Stimulated activated CD4-positive, alpha-beta T cell treated with anti-CD3 and anti-CD28 coated beads, Interleukin-4, amount 100 ng/mL, for 1 hour (primary cell): ENCODE measurements around the gene MAP2K5.

Source experiments
- DNase-seq: peaks from one replicate; pipeline ENCODE4 v3.0.0-alpha.2; 2020

MAP2K5 gene

GRCh38 chr15:67828969-67829646, 286.6 kb downstream of the MAP2K5 start:
- no peak for DNase-seq

- no peak for DNase-seq
Measured at GRCh38 chr15:67829647-67830504, 287.4 kb downstream of the MAP2K5 start.

DNA sequence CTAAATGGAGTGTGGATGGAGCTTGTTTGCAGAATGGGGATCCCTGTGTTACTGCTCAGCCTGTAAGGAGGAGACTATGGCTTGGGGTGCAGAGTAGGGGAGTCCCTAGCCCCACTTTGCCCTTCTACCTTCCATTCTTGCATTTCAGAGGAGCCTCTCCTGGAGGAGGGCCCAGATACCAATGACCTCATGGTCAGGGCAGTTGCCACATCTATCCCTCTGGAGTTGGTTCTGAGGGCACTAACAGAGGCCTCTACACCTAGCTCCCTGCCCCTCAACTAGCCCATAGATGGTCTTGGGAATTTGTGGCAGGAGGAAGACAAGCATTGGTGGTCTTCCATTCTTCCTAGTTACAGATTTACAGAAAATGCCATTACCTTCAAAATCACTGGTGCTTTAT, 288.9 kb downstream of the MAP2K5 start:
- no peak for DNase-seq

- DNase-seq, result no peak
Measured at GRCh38 chr15:67832031-67832551, 289.6 kb downstream of the MAP2K5 start.

DNA sequence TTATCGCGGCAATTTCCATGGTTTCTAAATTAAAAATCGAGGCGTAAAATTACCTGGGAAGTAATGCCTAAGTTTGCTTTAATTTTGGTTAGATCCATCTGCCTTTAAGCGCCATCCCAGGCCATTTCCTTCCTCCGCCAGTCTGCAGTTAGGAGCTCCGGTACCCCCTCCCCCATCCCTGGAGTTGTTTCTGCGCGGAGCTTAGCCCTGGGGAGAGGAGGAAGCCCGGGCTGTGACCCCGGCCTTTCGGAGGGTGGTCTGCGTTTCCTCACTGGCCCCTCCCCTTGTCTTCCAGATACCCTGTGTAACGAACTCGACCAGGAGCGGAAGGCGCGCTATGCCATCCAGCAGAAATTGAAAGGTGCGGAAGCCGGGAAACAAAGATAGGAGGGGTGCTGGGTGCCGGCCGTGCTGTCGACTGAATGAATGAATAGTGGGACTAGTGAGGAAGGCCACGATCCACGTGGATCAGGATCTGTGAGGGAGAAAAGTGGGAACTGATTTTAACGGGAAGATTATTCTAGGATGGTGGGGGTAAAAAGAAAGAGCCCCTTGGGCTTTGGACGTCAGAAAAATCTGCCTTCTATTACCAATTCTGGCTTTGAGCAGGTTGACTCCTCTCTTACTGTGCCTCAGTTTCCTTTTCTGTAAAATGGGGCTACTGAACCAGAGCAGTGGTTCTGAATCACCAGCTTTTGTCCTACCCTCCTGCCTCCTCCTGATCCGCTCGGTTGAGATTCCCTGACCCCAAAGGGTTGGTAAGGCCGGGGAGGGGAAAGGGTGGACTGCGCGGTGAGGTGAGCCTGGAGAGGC, 290.6 kb downstream of the MAP2K5 start:
- no peak for DNase-seq

DNA sequence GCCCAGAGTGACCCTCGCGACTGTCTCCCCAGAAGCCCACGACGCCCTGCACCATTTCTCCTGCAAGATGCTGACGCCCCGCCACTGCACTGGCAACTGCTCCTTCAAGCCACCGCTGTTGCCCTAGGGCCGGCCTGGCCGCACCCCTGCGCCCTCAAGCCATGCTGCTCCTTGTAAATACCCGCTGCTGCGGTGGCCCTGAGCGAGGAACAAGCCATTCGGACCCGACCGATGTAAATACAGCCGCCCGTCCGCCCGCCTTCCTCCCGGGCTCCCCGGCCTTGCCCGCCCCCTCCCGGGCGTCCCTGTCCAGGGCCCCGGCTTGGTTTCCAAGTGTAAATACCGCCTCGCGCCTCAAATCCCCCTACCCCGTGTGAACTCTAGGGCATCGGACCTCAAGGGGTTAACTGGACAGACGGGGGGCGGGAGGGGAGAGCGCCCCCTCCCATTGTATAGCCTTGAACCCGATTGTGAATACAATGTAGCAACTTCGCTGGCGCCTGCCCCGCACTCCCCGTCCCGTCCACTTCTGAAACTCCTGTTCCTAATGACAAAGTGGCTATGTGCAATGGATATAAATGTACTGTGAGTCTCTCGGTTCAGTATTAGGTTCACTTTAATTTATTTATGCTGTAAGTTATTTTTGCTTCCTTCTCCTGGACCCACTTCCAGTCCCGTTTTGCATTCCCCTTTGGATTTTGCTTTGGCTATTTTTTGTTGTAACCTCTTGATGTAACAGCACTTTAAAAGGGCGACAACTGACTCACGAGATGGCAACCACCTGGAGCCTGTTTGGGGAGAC, 291.4 kb downstream of the MAP2K5 start:
- peak; percentile 32 for DNase-seq

DNA sequence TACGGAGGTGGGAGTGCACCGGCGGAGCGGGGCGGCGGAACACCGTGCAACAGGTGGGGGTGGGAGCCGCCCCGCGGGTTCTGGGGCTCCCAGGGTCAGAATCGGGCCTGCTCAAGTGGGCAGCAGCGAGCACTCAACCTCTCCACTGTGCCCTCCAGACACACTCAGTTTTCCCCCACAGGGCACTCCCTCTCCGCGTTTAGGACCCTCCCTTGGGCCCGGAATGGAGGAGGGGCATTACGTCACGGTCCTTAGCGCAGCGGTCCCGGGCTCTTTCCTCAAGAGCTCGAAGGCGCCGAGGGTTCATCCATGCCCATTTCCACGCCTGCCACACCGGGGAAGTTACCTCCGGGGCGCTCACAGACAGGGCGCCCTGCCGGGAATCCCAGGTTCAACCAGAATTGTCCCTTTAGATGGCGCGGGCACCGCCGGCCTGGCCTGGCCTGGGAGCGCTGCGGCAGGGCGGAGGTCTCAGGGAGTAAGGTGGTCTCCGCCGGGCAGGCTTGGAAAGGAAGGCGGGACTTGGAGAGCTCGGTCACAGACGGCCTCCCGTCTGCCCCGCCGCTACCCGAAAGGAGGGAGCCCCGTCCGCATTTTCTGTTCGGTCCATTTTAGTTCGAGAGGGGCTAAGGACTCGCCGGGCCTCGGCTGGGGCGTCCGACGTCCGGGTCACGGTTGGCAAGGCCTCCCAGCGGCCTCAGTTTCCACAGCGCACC, 292.2 kb downstream of the MAP2K5 start:
- DNase-seq, result peak; percentile 18

GRCh38 chr15:67835297-67836133, 293.0 kb downstream of the MAP2K5 start:
- peak; percentile 13 for DNase-seq

GRCh38 chr15:67836134-67836455, 293.6 kb downstream of the MAP2K5 start:
- peak; percentile 15 for DNase-seq

- DNase-seq, result peak; percentile 54
Measured at GRCh38 chr15:67836477-67836876, 294.0 kb downstream of the MAP2K5 start.

DNA sequence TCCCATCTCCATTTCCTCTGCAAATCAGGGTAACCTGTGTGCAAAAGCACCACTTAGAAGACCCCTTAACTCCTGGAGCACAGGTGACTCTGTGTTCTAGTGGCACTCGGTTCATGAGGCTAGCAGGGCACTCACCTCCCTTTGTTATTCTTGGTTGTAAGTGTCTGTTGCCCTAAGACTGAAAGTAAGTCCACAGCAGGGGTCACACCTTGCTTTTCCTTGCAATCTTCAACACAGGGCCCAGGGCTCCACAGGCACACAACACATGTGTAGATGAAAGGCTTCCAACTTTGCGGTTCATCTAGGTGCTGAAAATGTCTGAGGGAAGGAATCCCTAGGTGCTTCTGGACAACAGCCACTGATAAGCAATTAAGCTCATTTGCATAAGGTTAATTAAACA, 294.5 kb downstream of the MAP2K5 start:
- no peak for DNase-seq

- no peak for DNase-seq
Measured at GRCh38 chr15:67838789-67839332, 296.4 kb downstream of the MAP2K5 start.

DNA sequence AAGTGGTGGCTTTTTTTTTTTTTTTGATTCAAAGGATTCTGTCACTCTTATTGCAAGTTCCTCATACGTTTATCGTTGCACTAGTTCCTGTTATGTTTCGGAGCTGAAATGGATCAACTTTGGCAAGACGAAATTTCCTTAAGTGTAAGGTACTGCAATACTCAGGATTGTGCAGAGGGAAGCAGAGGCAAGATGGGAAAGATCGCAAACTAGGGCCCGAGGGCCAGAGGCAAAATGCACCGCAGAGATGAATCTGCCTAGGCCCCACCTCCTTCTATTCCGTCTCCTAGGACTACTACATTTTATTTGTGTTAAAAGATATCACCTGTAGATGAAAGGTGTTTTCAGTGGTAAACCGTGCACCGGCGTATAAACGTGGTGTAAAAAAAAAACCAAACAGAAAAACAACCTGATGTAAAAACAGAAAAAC, 297.0 kb downstream of the MAP2K5 start:
- DNase-seq, result no peak

DNA sequence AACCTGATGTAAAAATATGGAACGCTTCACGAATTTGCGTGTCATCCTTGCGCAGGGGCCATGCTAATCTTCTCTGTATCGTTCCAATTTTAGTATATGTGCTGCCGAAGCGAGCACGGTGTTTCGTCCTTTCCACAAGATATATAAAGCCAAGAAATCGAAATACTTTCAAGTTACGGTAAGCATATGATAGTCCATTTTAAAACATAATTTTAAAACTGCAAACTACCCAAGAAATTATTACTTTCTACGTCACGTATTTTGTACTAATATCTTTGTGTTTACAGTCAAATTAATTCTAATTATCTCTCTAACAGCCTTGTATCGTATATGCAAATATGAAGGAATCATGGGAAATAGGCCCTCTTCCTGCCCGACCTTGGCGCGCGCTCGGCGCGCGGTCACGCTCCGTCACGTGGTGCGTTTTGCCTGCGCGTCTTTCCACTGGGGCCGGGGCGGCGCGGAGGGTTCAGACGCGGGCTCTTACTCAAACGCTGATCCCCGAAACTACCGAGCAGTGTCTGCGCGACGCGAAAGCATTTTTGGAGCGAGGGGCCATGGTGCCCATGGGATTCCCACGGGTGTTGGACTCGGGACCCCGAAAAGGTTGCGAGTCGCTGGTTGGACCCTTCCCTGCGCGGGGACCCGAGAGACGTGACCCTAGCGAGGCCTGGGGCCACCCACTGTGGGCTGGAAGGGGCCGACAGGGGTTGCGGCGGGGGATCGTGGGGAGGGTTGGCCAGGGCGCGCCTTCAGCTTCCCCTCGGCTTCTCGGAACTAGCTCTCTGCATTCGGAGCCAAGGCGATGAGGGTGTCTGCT, 297.6 kb downstream of the MAP2K5 start, which contains the start of gene RNU6-1:
RNU6-1 (minus strand) TSS at position 117 of the 820 bp plus-strand sequence.
- DNase-seq, result peak; percentile 96

GRCh38 chr15:67840749-67841512, 298.4 kb downstream of the MAP2K5 start:
- peak; percentile 11 for DNase-seq

DNA sequence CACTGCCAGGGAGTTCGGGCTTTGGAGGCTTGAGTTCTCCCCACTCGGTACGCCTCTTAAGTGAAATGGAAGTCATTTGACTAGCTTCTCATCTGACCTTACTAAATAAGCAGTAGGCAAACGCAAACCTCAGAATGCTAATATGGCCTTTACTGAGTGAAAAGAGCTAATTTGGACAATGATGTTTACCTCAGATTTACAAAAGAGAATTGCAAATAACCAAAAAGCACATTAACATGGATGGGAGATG, 298.9 kb downstream of the MAP2K5 start:
- no peak for DNase-seq

DNA sequence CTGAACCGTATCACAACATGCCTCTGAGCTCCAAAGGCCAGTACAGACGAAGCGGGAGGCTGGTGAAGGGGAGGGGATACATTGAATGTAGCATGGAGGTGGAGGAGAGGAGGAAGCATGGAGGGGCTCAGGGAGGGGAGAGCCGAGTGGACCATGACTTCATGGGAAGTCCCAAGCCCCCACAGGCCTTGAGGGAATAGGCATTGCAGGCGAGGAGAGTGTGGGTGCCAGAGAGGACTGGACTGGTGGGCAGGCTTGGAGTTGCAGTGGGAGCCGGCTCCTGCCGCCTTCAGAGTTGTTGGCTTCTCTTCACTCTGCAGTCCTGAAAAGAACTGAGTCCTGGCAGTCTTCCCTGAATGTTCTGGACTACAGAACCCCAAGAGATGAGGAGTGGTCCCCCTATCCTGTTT, 300.6 kb downstream of the MAP2K5 start:
- DNase-seq, result no peak

- DNase-seq, result no peak
Measured at GRCh38 chr15:67843571-67844387, 301.3 kb downstream of the MAP2K5 start.
